Peyer's patch (tissue), 4 donors: ENCODE results near the gene FAM107B. TPM values are rescaled to one million over a fixed set of nuclear protein-coding genes. Genes with fewer than 3 reads are reported as not detected.
A peak's percentile ranks its signal among the peaks of the same experiment; 100 is the strongest.
"Not testable (repeated sequence)": the region's sequence is repeated elsewhere in the genome, so short reads cannot be mapped to it uniquely, and the experiment has no call there.

ENCODE experiments used
- DNase-seq, 3 donors: peaks; one replicate each; pipeline ENCODE4 v3.0.0-alpha.2; 2017 to 2019
- H3K27ac ChIP-seq, 4 donors: fragments of 200-600 bp; sonication (generic); one replicate each; pipeline ENCODE4 v1.5.1; 2016 to 2019
- H3K27me3 ChIP-seq, 2 donors: fragments of 200-600 bp; sonication (generic); one replicate each; pipeline ENCODE4 v1.5.1; 2019
- H3K36me3 ChIP-seq, 3 donors: fragments of 200-600 bp; sonication (generic); one replicate each; pipeline ENCODE4 v1.5.1; 2016 to 2019
- H3K4me1 ChIP-seq, 4 donors: fragments of 200-600 bp; sonication (generic); one replicate each; pipeline ENCODE4 v1.5.1; 2016 to 2019
- H3K4me3 ChIP-seq, 4 donors: fragments of 200-600 bp; sonication (generic); 1 replicate in 3 of 4; 2 replicates in 1 of 4; pipeline ENCODE4 v1.5.1; 2016 to 2019; ENCODE audit warnings: mild to moderate bottlenecking in 1 of 4
- H3K9me3 ChIP-seq, 4 donors: fragments of 200-600 bp; sonication (generic); one replicate each; pipeline ENCODE4 v1.5.1; 2016 to 2019; ENCODE audit warnings: mild to moderate bottlenecking in 1 of 4
- POLR2A ChIP-seq, 2 donors: fragments of 450-650 bp; IDR thresholded peaks; one replicate each; pipeline ENCODE4 v1.5.1; 2017; ENCODE audit warnings: antibody characterized with exemption in 2 of 2, mild to moderate bottlenecking in 2 of 2, moderate library complexity in 2 of 2
- total RNA-seq, 4 donors: library from RNA; depleted of rRNA; stranded (reverse); fragments of >200 nt; gene quantifications; one replicate each; pipeline ENCODE4 v1.1.0, GENCODE V29; 2016
- TF ChIP-seq, protein P1 (sequence below), 6 experiments: fragments of 450-650 bp in 4 of 6; fragments of 200-600 bp in 2 of 6; sonication (generic) in 1 of 6; IDR thresholded peaks; one replicate each; pipeline ENCODE4 v1.5.1; 2017 to 2019; ENCODE audit warnings: antibody characterized with exemption in 6 of 6, mild to moderate bottlenecking in 3 of 6, moderate library complexity in 1 of 6

Gene FAM107B
- total RNA-seq, 4 donors from 2014 or later, result 36.6 to 89.1 (median 39.6) TPM

DNA sequence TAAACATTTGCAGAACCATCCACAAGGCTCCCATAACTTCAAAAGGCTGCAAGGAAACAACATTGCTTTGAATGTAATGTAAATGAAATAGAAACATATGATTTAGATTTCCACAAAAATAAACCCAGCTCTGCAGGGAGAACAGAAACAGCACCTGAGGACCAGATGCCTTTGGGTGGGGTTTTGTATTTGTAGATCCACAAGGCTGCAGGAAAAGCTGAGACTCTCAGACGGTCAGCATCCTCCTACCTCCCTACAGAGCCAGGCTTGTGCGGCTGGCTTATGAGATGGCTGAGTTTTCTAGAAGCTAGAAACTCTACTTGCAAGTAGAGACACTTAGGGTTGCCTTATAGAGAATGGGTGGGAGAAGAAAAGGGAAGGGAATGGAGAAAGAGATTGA, 49.8 kb downstream of the FAM107B start:
- H3K36me3 ChIP-seq, result no peaks in the 10 kb centered on the region
- no peak for DNase-seq
- no peak for TF ChIP-seq POLR2A (IDR thresholded peaks at IDR 0.05)
- TF ChIP-seq, protein P1, sequence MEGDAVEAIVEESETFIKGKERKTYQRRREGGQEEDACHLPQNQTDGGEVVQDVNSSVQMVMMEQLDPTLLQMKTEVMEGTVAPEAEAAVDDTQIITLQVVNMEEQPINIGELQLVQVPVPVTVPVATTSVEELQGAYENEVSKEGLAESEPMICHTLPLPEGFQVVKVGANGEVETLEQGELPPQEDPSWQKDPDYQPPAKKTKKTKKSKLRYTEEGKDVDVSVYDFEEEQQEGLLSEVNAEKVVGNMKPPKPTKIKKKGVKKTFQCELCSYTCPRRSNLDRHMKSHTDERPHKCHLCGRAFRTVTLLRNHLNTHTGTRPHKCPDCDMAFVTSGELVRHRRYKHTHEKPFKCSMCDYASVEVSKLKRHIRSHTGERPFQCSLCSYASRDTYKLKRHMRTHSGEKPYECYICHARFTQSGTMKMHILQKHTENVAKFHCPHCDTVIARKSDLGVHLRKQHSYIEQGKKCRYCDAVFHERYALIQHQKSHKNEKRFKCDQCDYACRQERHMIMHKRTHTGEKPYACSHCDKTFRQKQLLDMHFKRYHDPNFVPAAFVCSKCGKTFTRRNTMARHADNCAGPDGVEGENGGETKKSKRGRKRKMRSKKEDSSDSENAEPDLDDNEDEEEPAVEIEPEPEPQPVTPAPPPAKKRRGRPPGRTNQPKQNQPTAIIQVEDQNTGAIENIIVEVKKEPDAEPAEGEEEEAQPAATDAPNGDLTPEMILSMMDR (IDR thresholded peaks at IDR 0.05), result no peak
- no peak overlapping the region for H3K4me3 ChIP-seq
- no peaks in the 10 kb centered on the region for H3K9me3 ChIP-seq
- H3K27me3 ChIP-seq, result no peaks in the 10 kb centered on the region
- H3K27ac ChIP-seq, result no peak overlapping the region
- H3K4me1 ChIP-seq, result peaks cover 0 to 7% (median 2%) of the 10 kb centered on the region in 4 donors

GRCh38 chr10:14723052-14723689, 51.5 kb downstream of the FAM107B start:
- no peaks in the 10 kb centered on the region for H3K9me3 ChIP-seq
- H3K27me3 ChIP-seq, result no peaks in the 10 kb centered on the region
- peak in 2 of 3 donors; percentile 68 to 72 for DNase-seq
- H3K36me3 ChIP-seq, result no peaks in the 10 kb centered on the region
- TF ChIP-seq, protein P1 (IDR thresholded peaks at IDR 0.05), result no peak
- TF ChIP-seq POLR2A (IDR thresholded peaks at IDR 0.05), result no peak
- peak overlapping the region in 2 of 4 donors; percentile 46 to 65 for H3K27ac ChIP-seq
- no peak overlapping the region for H3K4me3 ChIP-seq
- peaks cover 0 to 7% (median 2%) of the 10 kb centered on the region in 4 donors for H3K4me1 ChIP-seq

DNA sequence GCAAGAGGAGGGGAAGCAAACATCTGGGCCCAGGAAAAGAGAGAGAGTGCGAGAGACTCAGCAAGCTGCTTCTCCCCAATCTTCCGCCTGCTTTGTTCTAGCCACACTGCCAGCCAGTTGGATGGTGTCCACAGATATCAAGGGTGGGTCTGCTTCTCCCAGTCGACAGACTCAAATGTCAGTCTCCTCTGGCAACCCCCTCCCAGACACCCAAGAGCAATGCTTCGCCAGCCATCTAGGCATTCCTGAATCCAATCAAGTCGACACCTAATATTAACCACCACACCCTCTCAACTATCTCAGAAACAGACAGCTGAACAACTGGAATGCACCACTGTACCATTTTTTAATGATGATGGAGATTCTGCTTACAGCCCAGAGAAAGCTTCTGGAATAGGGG, 57.1 kb downstream of the FAM107B start:
- Histone ChIP-seq H3K36me3 (no peaks in the 10 kb centered on the region), H3K27me3 (no peaks in the 10 kb centered on the region), H3K4me1 (no peaks in the 10 kb centered on the region), H3K27ac (no peak overlapping the region), H3K9me3 (no peaks in the 10 kb centered on the region), H3K4me3 (no peak overlapping the region)
- TF ChIP-seq POLR2A (IDR thresholded peaks at IDR 0.05), result no peak
- TF ChIP-seq, protein P1 (IDR thresholded peaks at IDR 0.05), result no peak
- no peak for DNase-seq

DNA sequence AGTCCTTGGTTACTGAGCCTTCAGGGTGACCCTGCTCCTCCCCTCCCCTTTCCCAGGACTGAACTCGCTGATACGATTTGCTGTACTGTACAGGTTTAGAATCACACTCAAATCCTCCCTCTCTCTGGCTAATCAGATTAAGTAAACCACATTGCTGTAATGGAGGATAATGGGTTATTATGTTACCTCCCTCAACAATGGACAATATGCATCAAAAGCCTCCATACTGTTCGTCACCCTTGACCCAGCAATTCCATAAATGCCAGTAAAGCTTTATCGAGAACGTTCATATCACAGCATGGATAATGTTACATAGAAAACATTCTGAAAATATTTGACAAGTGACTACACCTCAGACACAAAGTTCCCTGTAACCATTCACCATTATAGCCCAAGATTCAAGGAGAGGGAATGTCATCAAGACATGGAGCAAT, 61.7 kb downstream of the FAM107B start:
- Histone ChIP-seq H3K9me3 (no peaks in the 10 kb centered on the region), H3K36me3 (no peaks in the 10 kb centered on the region), H3K27ac (no peak overlapping the region), H3K27me3 (no peaks in the 10 kb centered on the region), H3K4me1 (no peaks in the 10 kb centered on the region), H3K4me3 (no peak overlapping the region)
- TF ChIP-seq POLR2A (IDR thresholded peaks at IDR 0.05), result no peak
- TF ChIP-seq, protein P1 (IDR thresholded peaks at IDR 0.05), result no peak
- DNase-seq, result no peak

- DNase-seq, H3K9me3 ChIP-seq, H3K27me3 ChIP-seq, H3K4me3 ChIP-seq, H3K36me3 ChIP-seq, H3K27ac ChIP-seq, H3K4me1 ChIP-seq: not testable (repeated sequence)
Observed at GRCh38 chr10:14709344-14709743, 65.4 kb downstream of the FAM107B start.

- H3K9me3 ChIP-seq, result no peaks in the 10 kb centered on the region
- DNase-seq, result no peak
- no peak overlapping the region for H3K4me3 ChIP-seq
- no peaks in the 10 kb centered on the region for H3K36me3 ChIP-seq
- no peaks in the 10 kb centered on the region for H3K27me3 ChIP-seq
- H3K4me1 ChIP-seq, result no peaks in the 10 kb centered on the region
- no peak overlapping the region for H3K27ac ChIP-seq
- TF ChIP-seq POLR2A (IDR thresholded peaks at IDR 0.05), result no peak
- TF ChIP-seq, protein P1 (IDR thresholded peaks at IDR 0.05), result no peak
Observed at GRCh38 chr10:14707481-14707880, 67.2 kb downstream of the FAM107B start.
